Calu3 (cell line): ENCODE results near the gene CUL2. TPM values are rescaled to one million over a fixed set of nuclear protein-coding genes. Genes with fewer than 3 reads are reported as not detected.
"Not testable (repeated sequence)": the region's sequence is repeated elsewhere in the genome, so short reads cannot be mapped to it uniquely, and the experiment has no call there.

Source experiments
- BruUV-seq: library from RNA; stranded (reverse); fragments of 400-500 nt; replicated peaks from 2 replicates; lab custom pipeline; 2021; lab: Mats Ljungman, UMichigan
- CTCF ChIA-PET: fragments of 300-600 bp; sonication (Branson Sonifier 250); formaldehyde crosslinking; loops from one replicate; lab custom pipeline; 2022; ENCODE audit warnings: antibody characterized with exemption; lab: Charles Lee
- DNase-seq: peaks from one replicate; pipeline ENCODE4 v3.0.0; 2022
- H3K27ac Mint-ChIP-seq: one replicate; pipeline ENCODE4 v1.8.0; 2022; ENCODE audit warnings: mixed read lengths; ENCODE audit not compliant: unreplicated experiment
- H3K27me3 Mint-ChIP-seq: one replicate; pipeline ENCODE4 v1.8.0; 2022; ENCODE audit warnings: mixed read lengths; ENCODE audit not compliant: unreplicated experiment
- H3K36me3 Mint-ChIP-seq: one replicate; pipeline ENCODE4 v1.8.0; 2022; ENCODE audit warnings: mild to moderate bottlenecking, moderate library complexity, mixed read lengths; ENCODE audit not compliant: insufficient read depth, unreplicated experiment
- H3K4me1 Mint-ChIP-seq: one replicate; pipeline ENCODE4 v1.8.0; 2022; ENCODE audit warnings: mild to moderate bottlenecking, low read depth, mixed read lengths; ENCODE audit not compliant: unreplicated experiment
- H3K4me3 Mint-ChIP-seq: one replicate; pipeline ENCODE4 v1.8.0; 2022; ENCODE audit warnings: mild to moderate bottlenecking, low read depth, moderate library complexity, mixed read lengths; ENCODE audit not compliant: unreplicated experiment
- H3K9me3 Mint-ChIP-seq: one replicate; pipeline ENCODE4 v1.8.0; 2022; ENCODE audit warnings: low read depth, mixed read lengths; ENCODE audit not compliant: unreplicated experiment
- intact Hi-C: fragments of 100-400 bp; cut with micrococcal nuclease; formaldehyde crosslinking; loops from one replicate; pipeline ENCODE4 v1.10.0; 2022; ENCODE audit not compliant: unreplicated experiment
- total RNA-seq: library from RNA; stranded (reverse); gene quantifications from 2 replicates; pipeline ENCODE4 v1.2.3, GENCODE V29; 2022
- TF ChIP-seq, protein P1 (sequence below): fragments of 200-600 bp; IDR thresholded peaks from one replicate; pipeline ENCODE4 v1.8.0; 2022; ENCODE audit warnings: antibody characterized with exemption; ENCODE audit not compliant: unreplicated experiment

CUL2 gene
- total RNA-seq, 1 experiment from 2014 or later: 37.1 TPM

- BruUV-seq: no TSS peak
- H3K27ac Mint-ChIP-seq: no peak overlapping the region
Measured at GRCh38 chr10:35092851-35093250, 2.7 kb upstream of the CUL2 start.

GRCh38 chr10:35091994-35092790 is 2.1 kb upstream of the CUL2 start:
- no TSS peak for BruUV-seq
- no peak for DNase-seq
- Mint-ChIP-seq H3K36me3 (peaks cover 27% of the 10 kb centered on the region), H3K4me3 (no peak overlapping the region), H3K9me3 (no peaks in the 10 kb centered on the region), H3K27ac (no peak overlapping the region), H3K27me3 (no peaks in the 10 kb centered on the region), H3K4me1 (peaks cover 12% of the 10 kb centered on the region)
- TF ChIP-seq, protein P1, sequence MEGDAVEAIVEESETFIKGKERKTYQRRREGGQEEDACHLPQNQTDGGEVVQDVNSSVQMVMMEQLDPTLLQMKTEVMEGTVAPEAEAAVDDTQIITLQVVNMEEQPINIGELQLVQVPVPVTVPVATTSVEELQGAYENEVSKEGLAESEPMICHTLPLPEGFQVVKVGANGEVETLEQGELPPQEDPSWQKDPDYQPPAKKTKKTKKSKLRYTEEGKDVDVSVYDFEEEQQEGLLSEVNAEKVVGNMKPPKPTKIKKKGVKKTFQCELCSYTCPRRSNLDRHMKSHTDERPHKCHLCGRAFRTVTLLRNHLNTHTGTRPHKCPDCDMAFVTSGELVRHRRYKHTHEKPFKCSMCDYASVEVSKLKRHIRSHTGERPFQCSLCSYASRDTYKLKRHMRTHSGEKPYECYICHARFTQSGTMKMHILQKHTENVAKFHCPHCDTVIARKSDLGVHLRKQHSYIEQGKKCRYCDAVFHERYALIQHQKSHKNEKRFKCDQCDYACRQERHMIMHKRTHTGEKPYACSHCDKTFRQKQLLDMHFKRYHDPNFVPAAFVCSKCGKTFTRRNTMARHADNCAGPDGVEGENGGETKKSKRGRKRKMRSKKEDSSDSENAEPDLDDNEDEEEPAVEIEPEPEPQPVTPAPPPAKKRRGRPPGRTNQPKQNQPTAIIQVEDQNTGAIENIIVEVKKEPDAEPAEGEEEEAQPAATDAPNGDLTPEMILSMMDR: no peak
- CTCF ChIA-PET: no interaction called here
- intact Hi-C loops: no loop called here

More at GRCh38 chr10:35092851-35093250, 2.7 kb upstream of the CUL2 start:
- intact Hi-C loops: no loop called here
- no peaks in the 10 kb centered on the region for H3K9me3 Mint-ChIP-seq
- no peaks in the 10 kb centered on the region for H3K27me3 Mint-ChIP-seq
- CTCF ChIA-PET: no interaction called here
- peaks cover 6% of the 10 kb centered on the region for H3K4me1 Mint-ChIP-seq
- TF ChIP-seq, protein P1: no peak
- H3K4me3 Mint-ChIP-seq: no peak overlapping the region
- peaks cover 27% of the 10 kb centered on the region for H3K36me3 Mint-ChIP-seq
- peak; percentile 15 for DNase-seq

GRCh38 chr10:35089611-35090161 is 455 bp downstream of the CUL2 start:
- H3K27ac Mint-ChIP-seq: peak overlapping the region; percentile 17
- H3K27me3 Mint-ChIP-seq: no peaks in the 10 kb centered on the region
- DNase-seq: no peak
- intact Hi-C loops: no loop called here
- CTCF ChIA-PET: interaction anchor here (0.5 to 0.7 kb wide), 2 partner anchors 236 to 896 kb away, joined by 4 read pairs; no protein-coding TSS in a partner anchor
- H3K9me3 Mint-ChIP-seq: no peaks in the 10 kb centered on the region
- TF ChIP-seq, protein P1: no peak
- H3K4me3 Mint-ChIP-seq: peak overlapping the region; percentile 85
- BruUV-seq: no TSS peak
- H3K36me3 Mint-ChIP-seq: peaks cover 27% of the 10 kb centered on the region
- H3K4me1 Mint-ChIP-seq: peaks cover 14% of the 10 kb centered on the region

DNA sequence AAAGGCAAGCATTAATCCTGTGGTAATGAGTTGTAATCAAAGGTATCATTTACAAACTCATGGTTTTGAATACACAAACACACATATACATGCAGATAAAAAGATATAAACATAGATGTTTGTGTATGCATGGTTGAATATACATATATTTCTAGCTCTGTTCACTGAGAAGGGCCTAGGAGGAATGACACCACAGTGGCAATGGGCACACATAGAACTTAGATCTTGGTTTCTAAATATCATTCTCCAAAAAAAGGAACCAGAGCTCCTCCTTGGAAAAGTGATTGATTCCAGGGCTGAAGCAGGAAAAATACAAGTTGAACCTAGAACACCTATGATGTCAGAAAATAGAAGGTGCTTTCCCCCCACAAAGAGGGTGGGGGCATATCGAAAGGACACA is 6.9 kb downstream of the CUL2 start:
- Mint-ChIP-seq H3K27ac (no peak overlapping the region), H3K4me3 (no peak overlapping the region), H3K36me3 (no peaks in the 10 kb centered on the region), H3K9me3 (peaks cover 6% of the 10 kb centered on the region), H3K27me3 (no peaks in the 10 kb centered on the region), H3K4me1 (peaks cover 12% of the 10 kb centered on the region)
- BruUV-seq: no TSS peak
- no peak for DNase-seq
- intact Hi-C loops: no loop called here
- TF ChIP-seq, protein P1: no peak
- CTCF ChIA-PET: no interaction called here

- BruUV-seq, CTCF ChIA-PET, H3K27me3 Mint-ChIP-seq, intact Hi-C loops, H3K9me3 Mint-ChIP-seq, H3K4me1 Mint-ChIP-seq, DNase-seq, H3K36me3 Mint-ChIP-seq, H3K27ac Mint-ChIP-seq, H3K4me3 Mint-ChIP-seq: not testable (repeated sequence)
Measured at GRCh38 chr10:35080261-35080660, 9.9 kb downstream of the CUL2 start.
